ENCODE data around the gene UBALD1.
"Not testable (repeated sequence)": the region's sequence is repeated elsewhere in the genome, so short reads cannot be mapped to it uniquely, and the experiment has no call there.

Gene UBALD1

GRCh38 chr16:4586291-4586690, 28.4 kb downstream of the UBALD1 start:
- DNase-seq, result no peak
- no peak for TF ChIP-seq POLR2A (IDR thresholded peaks at IDR 0.05; ENCODE audit: low read length)
- TF ChIP-seq GATA1 (IDR thresholded peaks at IDR 0.05; ENCODE audit: low read depth, low read length), result no peak

- no peak for DNase-seq
- TF ChIP-seq POLR2A (IDR thresholded peaks at IDR 0.05; ENCODE audit: low read length) (no peak), GATA1 (IDR thresholded peaks at IDR 0.05; ENCODE audit: low read depth, low read length) (no peak)
These were observed 30.8 kb downstream of the UBALD1 start for GRCh38 chr16:4583906-4584305.

GRCh38 chr16:4580250-4580649, 34.4 kb downstream of the UBALD1 start:
- TF ChIP-seq GATA1 (IDR thresholded peaks at IDR 0.05; ENCODE audit: low read depth, low read length) (no peak), POLR2A (IDR thresholded peaks at IDR 0.05; ENCODE audit: low read length) (no peak)
- no peak for DNase-seq

- no peak for TF ChIP-seq GATA1 (IDR thresholded peaks at IDR 0.05; ENCODE audit: low read depth, low read length)
- TF ChIP-seq POLR2A (IDR thresholded peaks at IDR 0.05; ENCODE audit: low read length), result no peak
- no peak for DNase-seq
These were observed 35.6 kb downstream of the UBALD1 start for GRCh38 chr16:4578961-4579530.

- no peak for DNase-seq
- TF ChIP-seq GATA1 (IDR thresholded peaks at IDR 0.05; ENCODE audit: low read depth, low read length) (no peak), POLR2A (IDR thresholded peaks at IDR 0.05; ENCODE audit: low read length) (no peak)
These were observed 38.7 kb downstream of the UBALD1 start for GRCh38 chr16:4576008-4576407.

GRCh38 chr16:4574919-4575705, 39.6 kb downstream of the UBALD1 start:
- TF ChIP-seq POLR2A (IDR thresholded peaks at IDR 0.05; ENCODE audit: low read length), result no peak
- no peak for TF ChIP-seq GATA1 (IDR thresholded peaks at IDR 0.05; ENCODE audit: low read depth, low read length)
- no peak for DNase-seq

GRCh38 chr16:4573926-4574325, 40.8 kb downstream of the UBALD1 start:
- DNase-seq, result not testable (repeated sequence)

GRCh38 chr16:4572715-4573114, 42.0 kb downstream of the UBALD1 start:
- TF ChIP-seq POLR2A (IDR thresholded peaks at IDR 0.05; ENCODE audit: low read length) (no peak), GATA1 (IDR thresholded peaks at IDR 0.05; ENCODE audit: low read depth, low read length) (no peak)
- DNase-seq, result no peak

GRCh38 chr16:4570688-4571321, 43.9 kb downstream of the UBALD1 start:
- DNase-seq, result no peak
- TF ChIP-seq GATA1 (IDR thresholded peaks at IDR 0.05; ENCODE audit: low read depth, low read length) (no peak), POLR2A (IDR thresholded peaks at IDR 0.05; ENCODE audit: low read length) (no peak)

GRCh38 chr16:4570086-4570485, 44.6 kb downstream of the UBALD1 start:
- DNase-seq, result no peak
- TF ChIP-seq GATA1 (IDR thresholded peaks at IDR 0.05; ENCODE audit: low read depth, low read length), result no peak

GRCh38 chr16:4566144-4566543, 48.5 kb downstream of the UBALD1 start:
- no peak for TF ChIP-seq GATA1 (IDR thresholded peaks at IDR 0.05; ENCODE audit: low read depth, low read length)

GRCh38 chr16:4564661-4565267, 49.9 kb downstream of the UBALD1 start:
- no peak for DNase-seq
- TF ChIP-seq GATA1 (IDR thresholded peaks at IDR 0.05; ENCODE audit: low read depth, low read length) (no peak), POLR2A (IDR thresholded peaks at IDR 0.05; ENCODE audit: low read length) (no peak)

More at GRCh38 chr16:4566144-4566543, 48.5 kb downstream of the UBALD1 start:
- no peak for DNase-seq

GRCh38 chr16:4561596-4561995, 53.1 kb downstream of the UBALD1 start:
- TF ChIP-seq POLR2A (IDR thresholded peaks at IDR 0.05; ENCODE audit: low read length), result no peak
- TF ChIP-seq GATA1 (IDR thresholded peaks at IDR 0.05; ENCODE audit: low read depth, low read length), result no peak
- DNase-seq, result no peak

Measured in erythroblast (primary cell).